HEK293T (cell line): Measurements from ENCODE around the gene PHAF1.

Experiments used
- CTCF ChIA-PET: fragments of 350-600 bp; formaldehyde crosslinking; extraction: SDS; loops from one replicate; lab custom pipeline; 2021; ENCODE audit warnings: antibody characterized with exemption, inconsistent platforms; lab: Yijun Ruan, JAX
- POLR2A ChIA-PET: fragments of 350-600 bp; formaldehyde crosslinking; extraction: SDS; loops from one replicate; lab custom pipeline; 2020; ENCODE audit warnings: antibody characterized with exemption, inconsistent platforms; lab: Yijun Ruan, JAX
- DNase-seq: peaks from one replicate; pipeline ENCODE4 v3.0.0; 2012; ENCODE audit warnings: mixed read lengths; ENCODE audit errors: extremely low spot score
- ARNT ChIP-seq: fragments of 450-650 bp; IDR thresholded peaks from 2 replicates; pipeline ENCODE4 v1.6.1; 2017; ENCODE audit warnings: mild to moderate bottlenecking
- BHLHE40 ChIP-seq: fragments of 450-650 bp; IDR thresholded peaks from 2 replicates; pipeline ENCODE4 v1.6.1; 2016; ENCODE audit warnings: mild to moderate bottlenecking, moderate library complexity, borderline replicate concordance
- CTBP1 ChIP-seq: fragments of 450-650 bp; IDR thresholded peaks from 2 replicates; pipeline ENCODE4 v1.6.1; 2016; ENCODE audit warnings: borderline replicate concordance
- ELF4 ChIP-seq: fragments of 450-650 bp; IDR thresholded peaks from 2 replicates; pipeline ENCODE4 v1.6.1; 2017; ENCODE audit warnings: antibody characterized with exemption
- FOXA1 ChIP-seq: fragments of 450-650 bp; IDR thresholded peaks from 2 replicates; pipeline ENCODE4 v1.6.1; 2016; ENCODE audit warnings: mild to moderate bottlenecking
- FOXK2 ChIP-seq: fragments of 450-650 bp; IDR thresholded peaks from 2 replicates; pipeline ENCODE4 v1.6.1; 2016; ENCODE audit warnings: mild to moderate bottlenecking
- FOXM1 ChIP-seq: fragments of 450-650 bp; IDR thresholded peaks from 2 replicates; pipeline ENCODE4 v1.6.1; 2017; ENCODE audit warnings: mild to moderate bottlenecking, borderline replicate concordance
- HDGF ChIP-seq: fragments of 450-650 bp; IDR thresholded peaks from 2 replicates; pipeline ENCODE4 v1.6.1; 2017; ENCODE audit warnings: antibody characterized with exemption, borderline replicate concordance
- L3MBTL2 ChIP-seq: fragments of 450-650 bp; conservative IDR thresholded peaks from 2 replicates; pipeline ENCODE4 v1.6.1; 2016; ENCODE audit warnings: mild to moderate bottlenecking
- LEF1 ChIP-seq: fragments of 450-650 bp; IDR thresholded peaks from 2 replicates; pipeline ENCODE4 v1.6.1; 2017; ENCODE audit warnings: mild to moderate bottlenecking, borderline replicate concordance
- NFRKB ChIP-seq: fragments of 450-650 bp; IDR thresholded peaks from 2 replicates; pipeline ENCODE4 v1.6.1; 2016; ENCODE audit warnings: mild to moderate bottlenecking, moderate library complexity
- PKNOX1 ChIP-seq: fragments of 450-650 bp; IDR thresholded peaks from 2 replicates; pipeline ENCODE4 v1.6.1; 2016
- SP1 ChIP-seq: fragments of 450-650 bp; IDR thresholded peaks from 2 replicates; pipeline ENCODE4 v1.6.1; 2017
- SUZ12 ChIP-seq: fragments of 450-650 bp; IDR thresholded peaks from 2 replicates; pipeline ENCODE4 v1.6.1; 2016; ENCODE audit warnings: mild to moderate bottlenecking
- TARDBP ChIP-seq: fragments of 450-650 bp; IDR thresholded peaks from 2 replicates; pipeline ENCODE4 v1.6.1; 2016
- ZNF384 ChIP-seq: fragments of 450-650 bp; IDR thresholded peaks from 2 replicates; pipeline ENCODE4 v1.6.1; 2016

The PHAF1 gene

GRCh38 chr16:67184453-67184994 lies 74.8 kb downstream of the PHAF1 start:
- TF ChIP-seq NFRKB (no peak), LEF1 (no peak), FOXM1 (no peak), BHLHE40 (no peak), FOXA1 (no peak)
- DNase-seq: no peak
- CTCF ChIA-PET: interaction anchor here (0.5 to 1.2 kb wide), 4 partner anchors 13 to 280 kb away, joined by 3 to 5 read pairs (median 3); no protein-coding TSS in a partner anchor
- POLR2A ChIA-PET: interaction anchor here (1.5 kb wide), 1 partner anchor 167 kb away, joined by 5 read pairs; no protein-coding TSS in a partner anchor

- peak; percentile 78 for DNase-seq
- CTCF ChIA-PET: interaction anchor here (0.5 to 1.2 kb wide), 7 partner anchors 12 to 280 kb away, joined by 3 to 5 read pairs (median 3); no protein-coding TSS in a partner anchor
- POLR2A ChIA-PET: interaction anchor here (0.7 to 1.5 kb wide), 3 partner anchors 26 to 167 kb away, joined by 3 to 5 read pairs (median 3); no protein-coding TSS in a partner anchor
- TF ChIP-seq LEF1: no peak
- TF ChIP-seq TARDBP: no peak
- no peak for TF ChIP-seq SP1
- no peak for TF ChIP-seq NFRKB
- no peak for TF ChIP-seq PKNOX1
- no peak for TF ChIP-seq FOXM1
- no peak for TF ChIP-seq SUZ12
- no peak for TF ChIP-seq CTBP1
- no peak for TF ChIP-seq FOXA1
- TF ChIP-seq BHLHE40: no peak
- TF ChIP-seq HDGF: no peak
- no peak for TF ChIP-seq FOXK2
- no peak for TF ChIP-seq ELF4
- no peak for TF ChIP-seq ZNF384
- no peak for TF ChIP-seq L3MBTL2
- no peak for TF ChIP-seq ARNT
Measured at GRCh38 chr16:67184995-67185650, 75.4 kb downstream of the PHAF1 start.

GRCh38 chr16:67185651-67186134 lies 76.0 kb downstream of the PHAF1 start:
- no peak for DNase-seq
- ChIA-PET POLR2A (interaction anchor here (0.7 to 1.5 kb wide), 4 partner anchors 21 to 168 kb away, joined by 3 to 5 read pairs (median 3); no protein-coding TSS in a partner anchor), CTCF (interaction anchor here (0.5 to 1.0 kb wide), 5 partner anchors 12 to 227 kb away, joined by 3 to 5 read pairs (median 4); no protein-coding TSS in a partner anchor)
- no peak for TF ChIP-seq ZNF384
- no peak for TF ChIP-seq FOXA1

GRCh38 chr16:67186550-67186950 lies 76.8 kb downstream of the PHAF1 start:
- ChIA-PET POLR2A (interaction anchor here (1.0 kb wide), 1 partner anchor 20 kb away, joined by 3 read pairs; no protein-coding TSS in a partner anchor), CTCF (interaction anchor here (1.4 kb wide), 1 partner anchor 17 kb away, joined by 4 read pairs; no protein-coding TSS in a partner anchor)
- DNase-seq: no peak
- TF ChIP-seq FOXM1: no peak
- TF ChIP-seq BHLHE40: no peak
- no peak for TF ChIP-seq NFRKB

GRCh38 chr16:67187175-67187890 lies 77.6 kb downstream of the PHAF1 start:
- no peak for DNase-seq
- ChIA-PET CTCF (interaction anchor here (1.4 kb wide), 1 partner anchor 18 kb away, joined by 4 read pairs; no protein-coding TSS in a partner anchor), POLR2A (no interaction called here)
- TF ChIP-seq ARNT (no peak), SP1 (no peak), TARDBP (no peak), FOXM1 (no peak), FOXK2 (no peak), CTBP1 (no peak), ZNF384 (no peak), NFRKB (no peak), SUZ12 (no peak), BHLHE40 (no peak), L3MBTL2 (no peak)

GRCh38 chr16:67188323-67188722 lies 78.6 kb downstream of the PHAF1 start:
- ChIA-PET CTCF (no interaction called here), POLR2A (no interaction called here)
- TF ChIP-seq LEF1 (no peak), PKNOX1 (no peak), TARDBP (no peak), FOXK2 (no peak), FOXM1 (no peak), SUZ12 (no peak), ELF4 (no peak), HDGF (no peak), NFRKB (no peak), FOXA1 (no peak), CTBP1 (no peak), ARNT (no peak), ZNF384 (no peak), L3MBTL2 (no peak), BHLHE40 (no peak), SP1 (no peak)
- no peak for DNase-seq
